HG03060 (cell line): ENCODE measurements around the gene KCTD17.

ENCODE experiments used
- ATAC-seq: cut with Tn5 transposase; IDR thresholded peaks from one replicate; pipeline ENCODE4 v1.9.1; 2021; ENCODE audit warnings: low read depth, moderate number of reproducible peaks; ENCODE audit not compliant: unreplicated experiment

KCTD17 gene

GRCh38 chr22:37075822-37076433, 24.4 kb downstream of the KCTD17 start:
- ATAC-seq: no peak

- ATAC-seq: no peak
These were observed 26.4 kb downstream of the KCTD17 start for GRCh38 chr22:37077802-37078448.

- ATAC-seq: no peak
These were observed 27.6 kb downstream of the KCTD17 start for GRCh38 chr22:37079158-37079557.

GRCh38 chr22:37079668-37080171, 28.2 kb downstream of the KCTD17 start:
- ATAC-seq: no peak

- ATAC-seq: no peak
These were observed 28.9 kb downstream of the KCTD17 start for GRCh38 chr22:37080438-37080837.

- ATAC-seq: no peak
These were observed 29.3 kb downstream of the KCTD17 start for GRCh38 chr22:37080838-37081237.

- ATAC-seq: no peak
These were observed 30.8 kb downstream of the KCTD17 start for GRCh38 chr22:37082251-37082873.

- ATAC-seq: no peak
These were observed 32.4 kb downstream of the KCTD17 start for GRCh38 chr22:37083914-37084313.

GRCh38 chr22:37084385-37084784, 32.8 kb downstream of the KCTD17 start:
- no peak for ATAC-seq

- no peak for ATAC-seq
These were observed 34.6 kb downstream of the KCTD17 start for GRCh38 chr22:37086184-37086583.

GRCh38 chr22:37088108-37088605, 36.6 kb downstream of the KCTD17 start:
- no peak for ATAC-seq

- no peak for ATAC-seq
These were observed 37.3 kb downstream of the KCTD17 start for GRCh38 chr22:37088750-37089408.

GRCh38 chr22:37089434-37089833, 37.9 kb downstream of the KCTD17 start:
- ATAC-seq: no peak

GRCh38 chr22:37090920-37091695, 39.6 kb downstream of the KCTD17 start:
- ATAC-seq: no peak

- no peak for ATAC-seq
These were observed 40.5 kb downstream of the KCTD17 start for GRCh38 chr22:37091994-37092393.

- no peak for ATAC-seq
These were observed 41.5 kb downstream of the KCTD17 start for GRCh38 chr22:37092997-37093396.

GRCh38 chr22:37094239-37094638, 42.7 kb downstream of the KCTD17 start:
- ATAC-seq: no peak

GRCh38 chr22:37095113-37095512, 43.6 kb downstream of the KCTD17 start:
- ATAC-seq: no peak

- ATAC-seq: no peak
These were observed 45.8 kb downstream of the KCTD17 start for GRCh38 chr22:37097346-37097745.

- no peak for ATAC-seq
These were observed 47.5 kb downstream of the KCTD17 start for GRCh38 chr22:37098976-37099591.
